Osteocyte (in vitro differentiated cells): ENCODE results near the gene B4GALT1. TPM values are rescaled to one million over a fixed set of nuclear protein-coding genes. Genes with fewer than 3 reads are reported as not detected.
"Not testable (repeated sequence)": the region's sequence is repeated elsewhere in the genome, so short reads cannot be mapped to it uniquely, and the experiment has no call there.

Experiments used
- DNase-seq: peaks from one replicate; pipeline ENCODE4 v3.0.0; 2021; ENCODE audit warnings: mixed read lengths; ENCODE audit not compliant: unreplicated experiment; ENCODE audit errors: extremely low spot score
- H3K27ac Mint-ChIP-seq: one replicate; pipeline ENCODE4 v1.8.0; 2021; ENCODE audit warnings: mild to moderate bottlenecking, mixed read lengths; ENCODE audit not compliant: unreplicated experiment
- H3K27me3 Mint-ChIP-seq: one replicate; pipeline ENCODE4 v1.8.0; 2021; ENCODE audit warnings: mixed read lengths; ENCODE audit not compliant: unreplicated experiment
- H3K36me3 Mint-ChIP-seq: one replicate; pipeline ENCODE4 v1.8.0; 2021; ENCODE audit warnings: mixed read lengths; ENCODE audit not compliant: unreplicated experiment
- H3K4me1 Mint-ChIP-seq: one replicate; pipeline ENCODE4 v1.8.0; 2021; ENCODE audit warnings: mixed read lengths; ENCODE audit not compliant: unreplicated experiment
- H3K4me3 Mint-ChIP-seq: one replicate; pipeline ENCODE4 v1.8.0; 2021; ENCODE audit warnings: mild to moderate bottlenecking, moderate library complexity, mixed read lengths; ENCODE audit not compliant: unreplicated experiment
- H3K9me3 Mint-ChIP-seq: one replicate; pipeline ENCODE4 v1.8.0; 2021; ENCODE audit warnings: mixed read lengths; ENCODE audit not compliant: unreplicated experiment
- CTCF ChIP-seq: fragments of 200-600 bp; sonication (generic); IDR thresholded peaks from 2 replicates; pipeline ENCODE4 v1.5.0; 2021; ENCODE audit warnings: antibody characterized with exemption, mild to moderate bottlenecking, moderate library complexity
- total RNA-seq: library from RNA; stranded (reverse); gene quantifications from 2 replicates; pipeline ENCODE4 v1.2.1, GENCODE V29; 2021

Gene B4GALT1
- total RNA-seq, 1 donor from 2014 or later = 40.9 TPM

- Mint-ChIP-seq H3K27ac (peak overlapping the region; percentile 29), H3K4me3 (no peak overlapping the region), H3K36me3 (no peaks in the 10 kb centered on the region), H3K27me3 (no peaks in the 10 kb centered on the region), H3K4me1 (peaks cover 81% of the 10 kb centered on the region), H3K9me3 (no peaks in the 10 kb centered on the region)
- DNase-seq = no peak
- TF ChIP-seq CTCF = no peak
These were observed 3.6 kb downstream of the B4GALT1 start for GRCh38 chr9:33163433-33164137.

GRCh38 chr9:33162721-33163311 is 4.3 kb downstream of the B4GALT1 start:
- H3K27ac Mint-ChIP-seq = peak overlapping the region; percentile 95
- no peaks in the 10 kb centered on the region for H3K9me3 Mint-ChIP-seq
- peak overlapping the region; percentile 19 for H3K4me3 Mint-ChIP-seq
- TF ChIP-seq CTCF = no peak
- no peaks in the 10 kb centered on the region for H3K36me3 Mint-ChIP-seq
- DNase-seq = no peak
- H3K27me3 Mint-ChIP-seq = no peaks in the 10 kb centered on the region
- peaks cover 86% of the 10 kb centered on the region for H3K4me1 Mint-ChIP-seq

- Mint-ChIP-seq H3K36me3 (no peaks in the 10 kb centered on the region), H3K27ac (peak overlapping the region; percentile 95), H3K4me3 (peak overlapping the region; percentile 58), H3K27me3 (no peaks in the 10 kb centered on the region), H3K9me3 (no peaks in the 10 kb centered on the region), H3K4me1 (peaks cover 86% of the 10 kb centered on the region)
- TF ChIP-seq CTCF = no peak
- no peak for DNase-seq
These were observed 5.5 kb downstream of the B4GALT1 start for GRCh38 chr9:33161589-33162132.

GRCh38 chr9:33161011-33161588 is 6.0 kb downstream of the B4GALT1 start:
- Mint-ChIP-seq H3K27me3 (no peaks in the 10 kb centered on the region), H3K4me3 (peak overlapping the region; percentile 58), H3K4me1 (peaks cover 83% of the 10 kb centered on the region), H3K9me3 (no peaks in the 10 kb centered on the region), H3K36me3 (no peaks in the 10 kb centered on the region), H3K27ac (peak overlapping the region; percentile 95)
- peak; percentile 88 for DNase-seq
- TF ChIP-seq CTCF = no peak

- not testable (repeated sequence) for H3K9me3 Mint-ChIP-seq, H3K27me3 Mint-ChIP-seq, DNase-seq, H3K36me3 Mint-ChIP-seq
- H3K4me3 Mint-ChIP-seq = peak overlapping the region; percentile 58
- H3K27ac Mint-ChIP-seq = peak overlapping the region; percentile 95
- peaks cover 77% of the 10 kb centered on the region for H3K4me1 Mint-ChIP-seq
These were observed 6.7 kb downstream of the B4GALT1 start for GRCh38 chr9:33160446-33160845.
